Stomach smooth muscle (tissue), 2 donors: ENCODE results near the gene STK4.

Experiments
- H3K27ac ChIP-seq: one replicate; pipeline ENCODE4 v1.7.0; 2013; ENCODE audit warnings: mild to moderate bottlenecking, low read length, inconsistent platforms
- H3K27me3 ChIP-seq, 2 donors: one replicate each; pipeline ENCODE4 v1.7.0; 2013; ENCODE audit warnings: low read length in 2 of 2; ENCODE audit not compliant: insufficient read depth in 2 of 2, control insufficient read depth in 1 of 2
- H3K36me3 ChIP-seq, 2 donors: one replicate each; pipeline ENCODE4 v1.7.0; 2013; ENCODE audit warnings: low read length in 2 of 2; ENCODE audit not compliant: control insufficient read depth in 2 of 2, insufficient read depth in 2 of 2
- H3K4me1 ChIP-seq: one replicate; pipeline ENCODE4 v1.7.0; 2013; ENCODE audit warnings: low read length; ENCODE audit not compliant: control insufficient read depth, insufficient read depth
- H3K4me3 ChIP-seq, 2 donors: one replicate each; pipeline ENCODE4 v1.7.0; 2013; ENCODE audit warnings: low read length in 2 of 2
- H3K9ac ChIP-seq, 2 donors: one replicate each; pipeline ENCODE4 v1.7.0; 2013; ENCODE audit warnings: low read length in 2 of 2, mild to moderate bottlenecking in 1 of 2
- H3K9me3 ChIP-seq, 2 donors: one replicate each; pipeline ENCODE4 v1.7.0; 2013; ENCODE audit warnings: low read length in 2 of 2; ENCODE audit not compliant: control insufficient read depth in 2 of 2
- donor health status: healthy.
- donor health status: Pancreatic carcinoma.

STK4 gene

GRCh38 chr20:45112754-45113153, 146.4 kb downstream of the STK4 start:
- Histone ChIP-seq H3K27me3 (peaks cover 0 to 33% of the 10 kb centered on the region in 2 donors), H3K9me3 (no peaks in the 10 kb centered on the region), H3K27ac (no peak overlapping the region), H3K4me3 (no peak overlapping the region), H3K9ac (no peak overlapping the region), H3K36me3 (no peaks in the 10 kb centered on the region), H3K4me1 (no peaks in the 10 kb centered on the region)

GRCh38 chr20:45113865-45114264, 147.6 kb downstream of the STK4 start:
- Histone ChIP-seq H3K9ac (no peak overlapping the region), H3K27me3 (peaks cover under 1 to 29% of the 10 kb centered on the region in 2 donors), H3K27ac (no peak overlapping the region), H3K4me3 (no peak overlapping the region), H3K9me3 (no peaks in the 10 kb centered on the region), H3K36me3 (no peaks in the 10 kb centered on the region), H3K4me1 (no peaks in the 10 kb centered on the region)

- no peaks in the 10 kb centered on the region for H3K9me3 ChIP-seq
- peaks cover 3 to 29% of the 10 kb centered on the region in 2 donors for H3K27me3 ChIP-seq
- H3K36me3 ChIP-seq, result no peaks in the 10 kb centered on the region
- no peak within 1 kb of the TSS for H3K27ac ChIP-seq
- no peak within 1 kb of the TSS for H3K9ac ChIP-seq
- H3K4me1 ChIP-seq, result no peaks in the 10 kb centered on the region
- no peak within 1 kb of the TSS for H3K4me3 ChIP-seq
Observed at GRCh38 chr20:45114465-45115385, 148.4 kb downstream of the STK4 start, which contains the start of gene WFDC5. Gene WFDC5 (minus strand): TSS chr20:45115174. CDS start chr20:45115083, 91 bp downstream.

GRCh38 chr20:45115386-45115774, 149.1 kb downstream of the STK4 start:
- H3K27ac ChIP-seq, result no peak overlapping the region
- no peak overlapping the region for H3K4me3 ChIP-seq
- no peak overlapping the region for H3K9ac ChIP-seq
- no peaks in the 10 kb centered on the region for H3K9me3 ChIP-seq
- no peaks in the 10 kb centered on the region for H3K4me1 ChIP-seq
- H3K27me3 ChIP-seq, result peaks cover 3 to 29% of the 10 kb centered on the region in 2 donors
- H3K36me3 ChIP-seq, result no peaks in the 10 kb centered on the region

- Histone ChIP-seq H3K9me3 (peaks cover 0 to 2% of the 10 kb centered on the region in 2 donors), H3K4me1 (no peaks in the 10 kb centered on the region), H3K27ac (no peak overlapping the region), H3K36me3 (no peaks in the 10 kb centered on the region), H3K27me3 (peaks cover 3 to 28% of the 10 kb centered on the region in 2 donors), H3K9ac (no peak overlapping the region), H3K4me3 (no peak overlapping the region)
Observed at GRCh38 chr20:45115829-45116228, 149.5 kb downstream of the STK4 start.

- Histone ChIP-seq H3K27me3 (peaks cover 3 to 18% of the 10 kb centered on the region in 2 donors), H3K4me1 (no peaks in the 10 kb centered on the region), H3K9me3 (peaks cover 0 to 4% of the 10 kb centered on the region in 2 donors), H3K36me3 (no peaks in the 10 kb centered on the region), H3K27ac (no peak overlapping the region), H3K9ac (no peak overlapping the region), H3K4me3 (no peak overlapping the region)
Observed at GRCh38 chr20:45117581-45117980, 151.3 kb downstream of the STK4 start.

- Histone ChIP-seq H3K4me1 (no peaks in the 10 kb centered on the region), H3K27me3 (peaks cover 5 to 18% of the 10 kb centered on the region in 2 donors)
Observed at GRCh38 chr20:45118028-45118427, 151.7 kb downstream of the STK4 start.

GRCh38 chr20:45119556-45120266, 153.4 kb downstream of the STK4 start:
- Histone ChIP-seq H3K27me3 (peaks cover 5% of the 10 kb centered on the region in 2 donors), H3K9me3 (peaks cover 0 to 8% of the 10 kb centered on the region in 2 donors), H3K4me3 (no peak overlapping the region), H3K9ac (no peak overlapping the region), H3K27ac (no peak overlapping the region), H3K36me3 (no peaks in the 10 kb centered on the region), H3K4me1 (no peaks in the 10 kb centered on the region)

More at GRCh38 chr20:45118028-45118427, 151.7 kb downstream of the STK4 start:
- no peak overlapping the region for H3K27ac ChIP-seq
- H3K36me3 ChIP-seq, result no peaks in the 10 kb centered on the region
- H3K9me3 ChIP-seq, result peaks cover 0 to 4% of the 10 kb centered on the region in 2 donors
- no peak overlapping the region for H3K9ac ChIP-seq
- no peak overlapping the region for H3K4me3 ChIP-seq

- H3K27me3 ChIP-seq, result peaks cover 2 to 5% of the 10 kb centered on the region in 2 donors
Observed at GRCh38 chr20:45121388-45121787, 155.1 kb downstream of the STK4 start.

GRCh38 chr20:45124365-45124764, 158.1 kb downstream of the STK4 start, which contains the start of gene WFDC12:
Gene WFDC12 (minus strand): TSS chr20:45124465. CDS start chr20:45124447, 18 bp downstream.
- peaks cover 2% of the 10 kb centered on the region in 2 donors for H3K27me3 ChIP-seq
- peaks cover 0 to 8% of the 10 kb centered on the region in 2 donors for H3K9me3 ChIP-seq
- H3K4me1 ChIP-seq, result no peaks in the 10 kb centered on the region
- H3K9ac ChIP-seq, result no peak within 1 kb of the TSS
- no peak within 1 kb of the TSS for H3K4me3 ChIP-seq
- no peak within 1 kb of the TSS for H3K27ac ChIP-seq
- H3K36me3 ChIP-seq, result no peaks in the 10 kb centered on the region

More at GRCh38 chr20:45121388-45121787, 155.1 kb downstream of the STK4 start:
- Histone ChIP-seq H3K4me3 (no peak overlapping the region), H3K27ac (no peak overlapping the region), H3K9ac (no peak overlapping the region), H3K36me3 (no peaks in the 10 kb centered on the region), H3K4me1 (no peaks in the 10 kb centered on the region), H3K9me3 (peaks cover 0 to 8% of the 10 kb centered on the region in 2 donors)
